HCT116 (cell line): ENCODE data around the gene EPYC. TPM values are rescaled to one million over a fixed set of nuclear protein-coding genes. Genes with fewer than 3 reads are reported as not detected.

Experiments
- ATAC-seq: fragments of 200-7000 bp; cut with Tn5 transposase; 2 replicates; pipeline ENCODE4 v1.9.1; 2020; ENCODE audit warnings: mild to moderate bottlenecking, moderate library complexity
- BruUV-seq: library from RNA; stranded (reverse); fragments of 400-500 nt; replicated peaks from 2 replicates; lab custom pipeline; 2021; lab: Mats Ljungman, UMichigan
- CTCF ChIA-PET: fragments of 300-600 bp; sonication (Branson Sonifier 250); formaldehyde crosslinking; loops from one replicate; lab custom pipeline; 2021; ENCODE audit warnings: antibody characterized with exemption; lab: Charles Lee
- POLR2A ChIA-PET: fragments of 300-600, 350-600 bp; sonication (Branson Sonifier 250); formaldehyde crosslinking; loops from one replicate; lab custom pipeline; 2021; ENCODE audit warnings: antibody characterized with exemption; lab: Charles Lee
- RAD21 ChIA-PET, 2 experiments: fragments of 300-600 bp; sonication (Branson Sonifier 250); formaldehyde crosslinking; loops; one replicate each; lab custom pipeline; 2023; ENCODE audit warnings: low total read pairs in 2 of 2; ENCODE audit not compliant: uncharacterized antibody in 2 of 2, unreplicated experiment in 2 of 2, low non-redundant PET in 1 of 2; lab: Charles Lee
- DNase-seq: peaks from one replicate; pipeline ENCODE4 v3.0.0-alpha.2; 2010; ENCODE audit warnings: low read depth, low spot score
- H2AFZ ChIP-seq: fragments of 200-600 bp; shearing (Covaris generic), sonication (generic); 2 replicates; pipeline ENCODE4 v1.6.1; 2017; ENCODE audit warnings: low read depth, mixed run types, mixed read lengths, antibody characterized with exemption, low read length; ENCODE audit not compliant: poor library complexity, severe bottlenecking
- H3K27ac ChIP-seq: 2 replicates; pipeline ENCODE4 v1.5.1; 2012; ENCODE audit warnings: low read depth, low read length
- H3K27me3 ChIP-seq: fragments of 200-600 bp; sonication (generic); 2 replicates; pipeline ENCODE4 v1.6.1; 2016; ENCODE audit warnings: mixed run types, low read length, mixed read lengths; ENCODE audit not compliant: insufficient read depth
- H3K36me3 ChIP-seq, 2 experiments: fragments of 200-500 bp in 1 of 2; fragments of 200-600 bp in 1 of 2; sonication (Bioruptor generic) in 1 of 2; sonication (generic) in 1 of 2; 2 replicates each; pipeline versions ENCODE4 v1.5.1 to v1.6.1; 2014 to 2016; ENCODE audit warnings: low read length in 2 of 2, inconsistent platforms in 1 of 2, mixed read lengths in 1 of 2, mixed run types in 1 of 2; ENCODE audit not compliant: insufficient read depth in 2 of 2, control insufficient read depth in 1 of 2
- H3K4me1 ChIP-seq, 2 experiments: fragments of 200-600 bp in 1 of 2; sonication (generic) in 1 of 2; 2 replicates each; pipeline versions ENCODE4 v1.5.1 to v1.6.1; 2012 to 2017; ENCODE audit warnings: low read length in 2 of 2, inconsistent platforms in 1 of 2, mild to moderate bottlenecking in 1 of 2, mixed read lengths in 1 of 2, mixed run types in 1 of 2, moderate library complexity in 1 of 2; ENCODE audit not compliant: insufficient read depth in 2 of 2, control insufficient read depth in 1 of 2
- H3K4me2 ChIP-seq: fragments of 200-600 bp; sonication (generic); 2 replicates; pipeline ENCODE4 v1.6.1; 2017; ENCODE audit warnings: mixed run types, low read length, mixed read lengths
- H3K4me3 ChIP-seq, 2 experiments: fragments of 200-600 bp in 1 of 2; sonication (generic) in 1 of 2; replicated peaks in 1 of 2; 2 replicates each; pipeline ENCODE4 v1.5.1; 2011 to 2016; ENCODE audit warnings: low read length in 2 of 2, control low read depth in 1 of 2, low read depth in 1 of 2, mild to moderate bottlenecking in 1 of 2, mixed read lengths in 1 of 2, mixed run types in 1 of 2
- H3K79me2 ChIP-seq: fragments of 200-600 bp; sonication (generic); 2 replicates; pipeline ENCODE4 v1.6.1; 2017; ENCODE audit warnings: mild to moderate bottlenecking, mixed run types, low read length, moderate library complexity, mixed read lengths; ENCODE audit not compliant: insufficient read depth
- H3K9ac ChIP-seq: fragments of 200-600 bp; sonication (generic); 2 replicates; pipeline ENCODE4 v1.6.1; 2016; ENCODE audit warnings: low read length, mixed read lengths
- H3K9me2 ChIP-seq: fragments of 200-600 bp; sonication (generic), shearing (Covaris generic); 2 replicates; pipeline ENCODE4 v1.6.1; 2017; ENCODE audit warnings: mixed run types, mild to moderate bottlenecking, moderate library complexity; ENCODE audit not compliant: insufficient read depth
- H3K9me3 ChIP-seq, 2 experiments: fragments of 200-500 bp in 1 of 2; fragments of 200-600 bp in 1 of 2; sonication (Bioruptor generic) in 1 of 2; sonication (generic) in 1 of 2; 2 replicates each; pipeline ENCODE4 v1.6.1; 2014 to 2017; ENCODE audit warnings: low read length in 2 of 2, mixed read lengths in 2 of 2, inconsistent platforms in 1 of 2, low read depth in 1 of 2, mild to moderate bottlenecking in 1 of 2, mixed run types in 1 of 2, moderate library complexity in 1 of 2; ENCODE audit not compliant: control insufficient read depth in 1 of 2, insufficient read depth in 1 of 2
- H4K20me1 ChIP-seq: fragments of 200-600 bp; sonication (generic), shearing (Covaris generic); 2 replicates; pipeline ENCODE4 v1.6.1; 2017; ENCODE audit warnings: mixed run types, mild to moderate bottlenecking, moderate library complexity; ENCODE audit not compliant: insufficient read depth
- EGR1 ChIP-seq: IDR thresholded peaks from 2 replicates; pipeline ENCODE4 v1.6.1; 2012; ENCODE audit warnings: low read depth
- RAD21 ChIP-seq: IDR thresholded peaks from 2 replicates; pipeline ENCODE4 v1.6.1; 2012; ENCODE audit warnings: low read depth, mild to moderate bottlenecking
- YY1 ChIP-seq: IDR thresholded peaks from 2 replicates; pipeline ENCODE4 v1.6.1; 2011; ENCODE audit warnings: low read length, low read depth, moderate library complexity, mild to moderate bottlenecking; ENCODE audit not compliant: insufficient replicate concordance; ENCODE audit errors: extremely low read depth
- intact Hi-C: fragments of 100-400 bp; cut with micrococcal nuclease; formaldehyde crosslinking; loops from 2 replicates; pipeline ENCODE4 v1.10.0; 2022
- total RNA-seq: library from RNA; stranded (reverse); gene quantifications from one replicate; pipeline ENCODE4 v1.2.1, GENCODE V29; 2021; ENCODE audit not compliant: unreplicated experiment
- TF ChIP-seq, protein P1 (sequence below), 3 experiments: fragments of 200-600 bp in 1 of 3; sonication (generic) in 1 of 3; IDR thresholded peaks in 2 of 3; conservative IDR thresholded peaks in 1 of 3; 2 replicates each; pipeline ENCODE4 v1.5.1; 2012 to 2017; ENCODE audit warnings: low read depth in 2 of 3, low read length in 2 of 3, antibody characterized with exemption in 1 of 3, borderline replicate concordance in 1 of 3, control low read depth in 1 of 3, mild to moderate bottlenecking in 1 of 3, mixed read lengths in 1 of 3, mixed run types in 1 of 3, moderate library complexity in 1 of 3; ENCODE audit not compliant: insufficient read depth in 1 of 3

Gene EPYC
- total RNA-seq, 1 experiment from 2014 or later: not detected

DNA sequence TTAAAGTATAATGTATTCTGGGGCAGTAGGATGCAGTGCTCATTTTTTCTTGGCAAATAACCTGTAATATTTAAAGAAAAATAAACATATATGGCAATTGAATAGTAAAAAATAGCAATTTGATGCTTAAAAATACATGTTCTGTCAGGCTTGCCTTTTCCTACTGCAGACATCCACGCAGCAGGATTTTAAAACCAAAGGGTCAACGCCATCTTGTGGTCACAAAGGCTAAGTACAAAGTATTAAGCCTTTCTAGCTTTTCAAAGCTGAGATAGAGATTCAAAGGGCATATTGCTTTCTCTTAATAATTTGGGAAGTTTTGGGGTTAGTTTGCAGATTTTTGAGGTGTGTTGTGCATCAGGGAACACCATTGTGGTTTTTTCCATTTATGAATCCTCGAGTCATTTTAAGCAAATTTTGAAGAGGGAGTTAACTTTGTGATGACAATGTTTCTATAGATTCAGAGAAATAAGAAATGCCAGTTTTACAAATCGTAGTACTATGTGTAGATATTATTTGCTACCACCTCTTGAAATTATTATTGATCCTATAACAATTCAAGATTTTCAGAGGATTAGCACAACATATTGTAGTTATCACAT, 45.1 kb downstream of the EPYC start (continued):
- no peak for TF ChIP-seq EGR1

DNA sequence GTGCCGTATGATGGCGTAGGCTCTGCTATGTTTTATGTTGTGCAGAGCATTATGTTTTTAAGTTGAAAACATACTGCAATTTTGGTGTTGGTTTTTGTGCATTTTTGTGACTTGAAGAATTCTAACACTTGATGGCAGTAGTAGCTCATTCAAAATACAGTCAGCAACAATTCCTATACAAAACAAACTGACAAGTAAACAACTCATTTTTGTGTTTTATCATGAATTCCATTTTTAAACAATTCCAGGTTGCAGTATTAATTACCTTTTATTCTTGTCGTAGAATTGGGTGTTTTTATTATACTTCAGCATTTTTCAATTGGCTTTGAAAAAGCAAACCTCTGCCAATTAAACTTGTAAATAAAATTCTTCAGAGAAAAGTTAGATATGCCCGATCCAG, 45.7 kb downstream of the EPYC start:
- CTCF ChIA-PET: interaction anchor here (0.6 to 3.2 kb wide), 10 partner anchors 10 to 408 kb away, joined by 3 to 37 read pairs (median 6); no protein-coding TSS in a partner anchor
- no peak overlapping the region for H3K9ac ChIP-seq
- POLR2A ChIA-PET: interaction anchor here (1.2 kb wide), 1 partner anchor 14 kb away, joined by 4 read pairs; no protein-coding TSS in a partner anchor
- TF ChIP-seq YY1 (no peak), RAD21 (peak; percentile 46)
- TF ChIP-seq, protein P1, sequence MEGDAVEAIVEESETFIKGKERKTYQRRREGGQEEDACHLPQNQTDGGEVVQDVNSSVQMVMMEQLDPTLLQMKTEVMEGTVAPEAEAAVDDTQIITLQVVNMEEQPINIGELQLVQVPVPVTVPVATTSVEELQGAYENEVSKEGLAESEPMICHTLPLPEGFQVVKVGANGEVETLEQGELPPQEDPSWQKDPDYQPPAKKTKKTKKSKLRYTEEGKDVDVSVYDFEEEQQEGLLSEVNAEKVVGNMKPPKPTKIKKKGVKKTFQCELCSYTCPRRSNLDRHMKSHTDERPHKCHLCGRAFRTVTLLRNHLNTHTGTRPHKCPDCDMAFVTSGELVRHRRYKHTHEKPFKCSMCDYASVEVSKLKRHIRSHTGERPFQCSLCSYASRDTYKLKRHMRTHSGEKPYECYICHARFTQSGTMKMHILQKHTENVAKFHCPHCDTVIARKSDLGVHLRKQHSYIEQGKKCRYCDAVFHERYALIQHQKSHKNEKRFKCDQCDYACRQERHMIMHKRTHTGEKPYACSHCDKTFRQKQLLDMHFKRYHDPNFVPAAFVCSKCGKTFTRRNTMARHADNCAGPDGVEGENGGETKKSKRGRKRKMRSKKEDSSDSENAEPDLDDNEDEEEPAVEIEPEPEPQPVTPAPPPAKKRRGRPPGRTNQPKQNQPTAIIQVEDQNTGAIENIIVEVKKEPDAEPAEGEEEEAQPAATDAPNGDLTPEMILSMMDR (IDR thresholded peaks at IDR 0.05 in 2 of 3, conservative IDR thresholded peaks at IDR 0.05 in 1 of 3; ENCODE audit: borderline replicate concordance in 1 of 3, insufficient read depth in 1 of 3, low read depth in 2 of 3, low read length in 2 of 3): peak in 2 of 3 experiments; percentile 20; a peak in 2 of 6 replicates
- no peaks in the 10 kb centered on the region for H4K20me1 ChIP-seq
- H2AFZ ChIP-seq: peak overlapping the region; percentile 92
- DNase-seq: no peak
- H3K4me1 ChIP-seq: no peaks in the 10 kb centered on the region
- intact Hi-C loops: loop anchor here (1.0 kb wide), 1 partner anchor 396 kb away; no protein-coding TSS in a partner anchor
- RAD21 ChIA-PET: no interaction called here
- BruUV-seq: no TSS peak
- H3K79me2 ChIP-seq: no peaks in the 10 kb centered on the region
- H3K27ac ChIP-seq: no peak overlapping the region
- H3K36me3 ChIP-seq: no peaks in the 10 kb centered on the region
- no peaks in the 10 kb centered on the region for H3K9me3 ChIP-seq
- ATAC-seq: peak; percentile 34; the same call in 1 of the 2 replicates
- H3K27me3 ChIP-seq: no peaks in the 10 kb centered on the region
- H3K9me2 ChIP-seq: no peaks in the 10 kb centered on the region
- H3K4me3 ChIP-seq: no peak overlapping the region
- no peak overlapping the region for H3K4me2 ChIP-seq
